Stimulated activated CD4-positive, alpha-beta T cell treated with anti-CD3 and anti-CD28 coated beads, Interleukin-15, amount 100 ng/mL, for 1 hour (primary cell): ENCODE data around the gene RNF39.
A peak's percentile ranks its signal among the peaks of the same experiment; 100 is the strongest.
"Not testable (repeated sequence)": the region's sequence is repeated elsewhere in the genome, so short reads cannot be mapped to it uniquely, and the experiment has no call there.

Experiments
- DNase-seq, 2 donors: peaks; one replicate each; pipeline ENCODE4 v3.0.0-alpha.2; 2020; ENCODE audit warnings: low read depth in 1 of 2, low spot score in 1 of 2

Gene RNF39

GRCh38 chr6:30075094-30075789 is at the start of gene RNF39:
RNF39 (minus strand) TSS chr6:30075769; CDS start chr6:30075585, 184 bp downstream.
- DNase-seq = no peak

- DNase-seq = no peak
These were observed 46.9 kb upstream of the RNF39 start for GRCh38 chr6:30122515-30122914.

- no peak for DNase-seq
These were observed 46.1 kb upstream of the RNF39 start for GRCh38 chr6:30121446-30122366.

GRCh38 chr6:30118691-30119090 is 43.1 kb upstream of the RNF39 start:
- DNase-seq = not testable (repeated sequence)

GRCh38 chr6:30116724-30117123 is 41.2 kb upstream of the RNF39 start:
- DNase-seq = no peak

- DNase-seq = no peak
These were observed 38.3 kb upstream of the RNF39 start for GRCh38 chr6:30113841-30114240.

- no peak for DNase-seq
These were observed 37.6 kb upstream of the RNF39 start, which contains the start of gene TRIM31 for GRCh38 chr6:30113003-30113759. TRIM31 (minus strand) TSS chr6:30113090; CDS start chr6:30112805, 285 bp downstream.

GRCh38 chr6:30112402-30112994 is 36.9 kb upstream of the RNF39 start:
- no peak for DNase-seq

- DNase-seq = no peak
These were observed 35.8 kb upstream of the RNF39 start for GRCh38 chr6:30111266-30111856.

- no peak for DNase-seq
These were observed 29.1 kb upstream of the RNF39 start for GRCh38 chr6:30104661-30105060.

GRCh38 chr6:30103872-30104179 is 28.3 kb upstream of the RNF39 start:
- DNase-seq = no peak

- DNase-seq = peak; percentile 62 to 67
These were observed 27.7 kb upstream of the RNF39 start for GRCh38 chr6:30102970-30103871.

- no peak for DNase-seq
These were observed 26.9 kb upstream of the RNF39 start for GRCh38 chr6:30102414-30102969.

- DNase-seq = peak; percentile 47 to 57
These were observed 26.2 kb upstream of the RNF39 start for GRCh38 chr6:30101444-30102413.

GRCh38 chr6:30100585-30101443 is 25.2 kb upstream of the RNF39 start:
- DNase-seq = no peak

- DNase-seq = no peak
These were observed 24.6 kb upstream of the RNF39 start for GRCh38 chr6:30100154-30100553.
